HG03025 (cell line): ENCODE measurements around the gene FER.
"Not testable (repeated sequence)": the region's sequence is repeated elsewhere in the genome, so short reads cannot be mapped to it uniquely, and the experiment has no call there.

Experiments used
- ATAC-seq: cut with Tn5 transposase; IDR thresholded peaks from one replicate; pipeline ENCODE4 v1.9.1; 2021; ENCODE audit warnings: mild to moderate bottlenecking, moderate library complexity; ENCODE audit not compliant: unreplicated experiment, low FRiP score

The FER gene

GRCh38 chr5:109028608-109029299 is 281.1 kb downstream of the FER start:
- ATAC-seq = peak; percentile 80

GRCh38 chr5:109029847-109030246 is 282.1 kb downstream of the FER start:
- no peak for ATAC-seq

- no peak for ATAC-seq
These were observed 282.9 kb downstream of the FER start for GRCh38 chr5:109030360-109031143.

- no peak for ATAC-seq
These were observed 286.6 kb downstream of the FER start for GRCh38 chr5:109034306-109034705.

GRCh38 chr5:109035436-109035835 is 287.7 kb downstream of the FER start:
- ATAC-seq = no peak

GRCh38 chr5:109038209-109038840 is 290.6 kb downstream of the FER start:
- no peak for ATAC-seq

GRCh38 chr5:109041317-109041716 is 293.6 kb downstream of the FER start:
- ATAC-seq = no peak

GRCh38 chr5:109045710-109046109 is 298.0 kb downstream of the FER start:
- no peak for ATAC-seq

GRCh38 chr5:109049565-109049964 is 301.9 kb downstream of the FER start:
- ATAC-seq = no peak

GRCh38 chr5:109050321-109050720 is 302.6 kb downstream of the FER start:
- ATAC-seq = not testable (repeated sequence)

- ATAC-seq = not testable (repeated sequence)
These were observed 304.5 kb downstream of the FER start for GRCh38 chr5:109052216-109052615.

- no peak for ATAC-seq
These were observed 306.3 kb downstream of the FER start for GRCh38 chr5:109053995-109054417.

GRCh38 chr5:109060378-109061025 is 312.8 kb downstream of the FER start:
- no peak for ATAC-seq

GRCh38 chr5:109062664-109063063 is 315.0 kb downstream of the FER start:
- no peak for ATAC-seq

- no peak for ATAC-seq
These were observed 315.5 kb downstream of the FER start for GRCh38 chr5:109063223-109063622.

- ATAC-seq = no peak
These were observed 329.0 kb downstream of the FER start for GRCh38 chr5:109076741-109077140.

- no peak for ATAC-seq
These were observed 330.8 kb downstream of the FER start for GRCh38 chr5:109078448-109078847.

GRCh38 chr5:109080481-109080880 is 332.8 kb downstream of the FER start:
- ATAC-seq = no peak

- ATAC-seq = no peak
These were observed 333.2 kb downstream of the FER start for GRCh38 chr5:109080896-109081295.

- no peak for ATAC-seq
These were observed 336.2 kb downstream of the FER start for GRCh38 chr5:109083937-109084336.

GRCh38 chr5:109089191-109089590 is 341.5 kb downstream of the FER start:
- ATAC-seq = no peak
